MCF 10A (cell line): Measurements from ENCODE around the gene TMEM14A. TPM values are rescaled to one million over a fixed set of nuclear protein-coding genes. Genes with fewer than 3 reads are reported as not detected.

Experiments
- BruUV-seq: library from RNA; stranded (reverse); fragments of 400-500 nt; replicated peaks from 2 replicates; lab custom pipeline; 2021; lab: Mats Ljungman, UMichigan
- CTCF ChIA-PET: fragments of 300-600 bp; sonication (Branson Sonifier 250); formaldehyde crosslinking; extraction: SDS; loops from one replicate; lab custom pipeline; 2021; ENCODE audit warnings: antibody characterized with exemption, inconsistent platforms; lab: Yijun Ruan, JAX
- POLR2A ChIA-PET: fragments of 300-600, 350-650 bp; sonication (Branson Sonifier 250); formaldehyde crosslinking; extraction: SDS; loops from one replicate; lab custom pipeline; 2020; ENCODE audit warnings: antibody characterized with exemption, inconsistent platforms; lab: Yijun Ruan, JAX
- DNase-seq: peaks from one replicate; pipeline ENCODE4 v3.0.0-alpha.2; 2018; ENCODE audit not compliant: unreplicated experiment
- H3K27ac Mint-ChIP-seq: one replicate; pipeline ENCODE4 v1.8.0; 2022; ENCODE audit warnings: mild to moderate bottlenecking, low read depth, mixed read lengths; ENCODE audit not compliant: unreplicated experiment
- H3K27me3 Mint-ChIP-seq: one replicate; pipeline ENCODE4 v1.8.0; 2022; ENCODE audit warnings: mixed read lengths; ENCODE audit not compliant: insufficient read depth, unreplicated experiment
- H3K36me3 Mint-ChIP-seq: one replicate; pipeline ENCODE4 v1.8.0; 2022; ENCODE audit warnings: mild to moderate bottlenecking, moderate library complexity, mixed read lengths; ENCODE audit not compliant: insufficient read depth, unreplicated experiment
- H3K4me1 Mint-ChIP-seq: one replicate; pipeline ENCODE4 v1.8.0; 2022; ENCODE audit warnings: mixed read lengths; ENCODE audit not compliant: insufficient read depth, unreplicated experiment
- H3K4me3 Mint-ChIP-seq: one replicate; pipeline ENCODE4 v1.8.0; 2022; ENCODE audit warnings: mild to moderate bottlenecking, moderate library complexity, mixed read lengths; ENCODE audit not compliant: unreplicated experiment
- H3K9me3 Mint-ChIP-seq: one replicate; pipeline ENCODE4 v1.8.0; 2022; ENCODE audit warnings: mixed read lengths; ENCODE audit not compliant: unreplicated experiment
- CTCF ChIP-seq: fragments of 200-600 bp; IDR thresholded peaks from one replicate; pipeline ENCODE4 v1.8.0; 2022; ENCODE audit warnings: antibody characterized with exemption, mild to moderate bottlenecking; ENCODE audit not compliant: unreplicated experiment
- intact Hi-C: fragments of 100-400 bp; cut with micrococcal nuclease; formaldehyde crosslinking; loops from 2 replicates; pipeline ENCODE4 v1.14.1; 2022
- total RNA-seq: library from RNA; stranded (reverse); gene quantifications from 2 replicates; pipeline ENCODE4 v1.2.3, GENCODE V29; 2022

TMEM14A gene
- total RNA-seq, 1 experiment from 2014 or later: 15.6 TPM

- no peaks in the 10 kb centered on the region for H3K9me3 Mint-ChIP-seq
- peaks cover 6% of the 10 kb centered on the region for H3K36me3 Mint-ChIP-seq
- H3K4me1 Mint-ChIP-seq: peaks cover 9% of the 10 kb centered on the region
- H3K27me3 Mint-ChIP-seq: peaks cover 36% of the 10 kb centered on the region
- POLR2A ChIA-PET: no interaction called here
- intact Hi-C loops: no loop called here
- H3K27ac Mint-ChIP-seq: no peak overlapping the region
- no TSS peak for BruUV-seq
- CTCF ChIA-PET: interaction anchor here (0.5 to 1.0 kb wide), 2 partner anchors 61 to 237 kb away, joined by 3 read pairs; no protein-coding TSS in a partner anchor
- H3K4me3 Mint-ChIP-seq: no peak overlapping the region
- no peak for TF ChIP-seq CTCF
- DNase-seq: no peak
These were observed 24.9 kb upstream of the TMEM14A start for GRCh38 chr6:52645976-52646375.

DNA sequence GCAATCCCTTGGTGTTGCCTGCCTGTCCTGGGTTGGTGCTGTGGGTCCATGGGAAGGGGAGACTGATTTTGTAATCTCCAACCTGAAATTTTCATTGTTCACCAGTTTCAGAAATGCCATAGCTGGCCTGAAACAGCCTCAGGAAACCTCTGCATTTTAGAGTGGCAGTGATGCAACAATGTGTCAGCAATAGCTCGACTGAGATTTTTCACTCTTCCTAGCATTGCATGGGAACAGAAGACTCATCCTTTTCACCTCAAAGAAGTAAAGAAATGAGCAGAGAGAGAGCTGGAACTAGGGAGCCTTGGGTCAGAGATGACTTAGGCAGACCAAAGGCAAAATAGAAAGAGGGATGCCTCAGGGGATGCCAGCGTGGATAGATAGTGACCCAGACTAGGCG lies 23.7 kb upstream of the TMEM14A start:
- no peak for TF ChIP-seq CTCF
- peaks cover 24% of the 10 kb centered on the region for H3K27me3 Mint-ChIP-seq
- intact Hi-C loops: no loop called here
- POLR2A ChIA-PET: no interaction called here
- BruUV-seq: no TSS peak
- peak; percentile 22 for DNase-seq
- H3K27ac Mint-ChIP-seq: no peak overlapping the region
- CTCF ChIA-PET: interaction anchor here (0.7 to 8.2 kb wide), 2 partner anchors 232 to 625 kb away, joined by 3 to 112 read pairs; partner anchors contain the start of gene EFHC1
- H3K9me3 Mint-ChIP-seq: no peaks in the 10 kb centered on the region
- peaks cover 9% of the 10 kb centered on the region for H3K4me1 Mint-ChIP-seq
- H3K36me3 Mint-ChIP-seq: peaks cover 6% of the 10 kb centered on the region
- H3K4me3 Mint-ChIP-seq: no peak overlapping the region

DNA sequence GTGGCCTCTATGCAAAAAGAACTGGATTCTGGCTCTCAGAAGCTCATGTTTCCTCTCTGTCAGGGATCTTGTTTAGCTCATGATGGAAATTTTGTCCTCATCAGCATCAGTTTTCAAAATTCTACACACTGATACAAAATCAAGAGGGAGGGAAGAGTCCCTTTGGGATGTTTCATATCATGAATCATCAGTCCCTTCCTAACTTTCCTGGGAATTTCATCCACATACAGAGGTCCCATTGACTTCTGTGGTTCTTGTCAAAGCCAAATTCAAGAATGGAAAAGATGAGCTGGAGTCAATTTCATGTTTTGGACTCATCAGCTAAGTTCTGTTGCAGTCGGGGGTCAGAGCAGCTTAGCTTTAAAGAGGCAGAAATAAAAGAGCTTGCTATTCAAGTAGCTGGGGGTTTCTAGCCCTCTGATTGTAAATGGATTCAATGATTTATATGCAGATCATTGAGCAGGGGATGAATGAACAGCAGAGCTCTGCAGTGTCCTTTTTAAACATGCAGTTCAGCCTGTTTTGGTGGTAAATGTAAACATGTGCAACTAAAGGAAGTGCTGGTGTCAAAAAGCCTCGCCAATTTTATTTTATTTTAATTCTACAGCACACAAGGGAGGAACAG lies 21.3 kb upstream of the TMEM14A start:
- CTCF ChIA-PET: interaction anchor here (0.7 to 8.2 kb wide), 12 partner anchors 9 to 496 kb away, joined by 3 to 112 read pairs (median 4); partner anchors contain the start of gene EFHC1
- BruUV-seq: no TSS peak
- peaks cover 6% of the 10 kb centered on the region for H3K36me3 Mint-ChIP-seq
- intact Hi-C loops: no loop called here
- no peak for TF ChIP-seq CTCF
- peaks cover 9% of the 10 kb centered on the region for H3K4me1 Mint-ChIP-seq
- H3K27me3 Mint-ChIP-seq: no peaks in the 10 kb centered on the region
- no peak overlapping the region for H3K27ac Mint-ChIP-seq
- POLR2A ChIA-PET: interaction anchor here (1.0 kb wide), 1 partner anchor 15 kb away, joined by 4 read pairs; no protein-coding TSS in a partner anchor
- no peaks in the 10 kb centered on the region for H3K9me3 Mint-ChIP-seq
- H3K4me3 Mint-ChIP-seq: no peak overlapping the region
- no peak for DNase-seq

DNA sequence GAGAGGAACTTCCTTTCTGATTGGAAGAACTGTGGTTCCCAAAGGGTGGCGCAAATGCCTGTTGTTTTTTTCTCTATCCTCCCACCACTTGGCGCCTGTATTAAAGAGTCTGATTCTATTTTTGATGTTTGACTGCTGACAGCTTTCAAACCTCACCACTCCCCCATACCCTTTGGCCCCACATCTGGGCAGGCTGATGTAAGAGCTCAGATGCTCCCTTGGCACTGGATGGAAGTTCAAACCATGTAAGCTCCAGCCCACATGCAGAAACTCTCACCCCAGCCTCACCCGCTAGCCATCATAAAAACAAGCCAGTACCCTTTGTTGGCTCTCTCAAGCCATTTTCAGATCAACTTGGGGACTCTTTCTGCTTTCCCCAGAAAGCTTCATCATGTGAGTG lies 20.0 kb upstream of the TMEM14A start:
- intact Hi-C loops: no loop called here
- POLR2A ChIA-PET: interaction anchor here (0.9 to 1.0 kb wide), 3 partner anchors 11 to 227 kb away, joined by 3 to 4 read pairs (median 4); no protein-coding TSS in a partner anchor
- DNase-seq: no peak
- Mint-ChIP-seq H3K4me3 (no peak overlapping the region), H3K27ac (no peak overlapping the region), H3K9me3 (no peaks in the 10 kb centered on the region), H3K4me1 (peaks cover 9% of the 10 kb centered on the region), H3K36me3 (peaks cover 6% of the 10 kb centered on the region), H3K27me3 (no peaks in the 10 kb centered on the region)
- CTCF ChIA-PET: interaction anchor here (0.6 to 8.2 kb wide), 19 partner anchors 11 to 251 kb away, joined by 3 to 112 read pairs (median 6); partner anchors contain the start of gene EFHC1
- TF ChIP-seq CTCF: no peak
- no TSS peak for BruUV-seq
